Measurements from ENCODE around the gene NXNL1. TPM values are rescaled to one million over a fixed set of nuclear protein-coding genes. Genes with fewer than 3 reads are reported as not detected.

The NXNL1 gene
- total and polyA plus RNA-seq, 2 experiments from 2014 or later = not detected

DNA sequence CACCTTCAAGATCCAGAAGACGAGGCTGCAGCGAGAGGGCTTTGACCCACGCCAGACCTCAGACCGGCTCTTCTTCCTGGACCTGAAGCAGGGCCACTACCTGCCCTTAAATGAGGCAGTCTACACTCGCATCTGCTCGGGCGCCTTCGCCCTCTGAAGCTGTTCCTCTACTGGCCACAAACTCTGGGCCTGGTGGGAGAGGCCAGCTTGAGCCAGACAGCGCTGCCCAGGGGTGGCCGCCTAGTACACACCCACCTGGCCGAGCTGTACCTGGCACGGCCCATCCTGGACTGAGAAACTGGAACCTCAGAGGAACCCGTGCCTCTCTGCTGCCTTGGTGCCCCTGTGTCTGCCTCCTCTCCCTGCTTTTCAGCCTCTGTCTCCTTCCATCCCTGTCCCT, 43.7 kb upstream of the NXNL1 start:
- no peaks in the 10 kb centered on the region for H3F3A ChIP-seq (replicated peaks; ENCODE audit: low read depth)
- peaks cover 11% of the 10 kb centered on the region for H3K4me1 ChIP-seq (ENCODE audit: insufficient read depth)
- no peak for DNase-seq (ENCODE audit: low spot score)
- Mint-ChIP-seq H3K4me3 (no peak overlapping the region), H3K4me1 (peaks cover 9% of the 10 kb centered on the region), H3K27me3 (ENCODE audit: insufficient read depth, low read depth, poor library complexity) (peaks cover 9% of the 10 kb centered on the region), H3K27ac (no peak overlapping the region), H3K9me3 (no peaks in the 10 kb centered on the region), H3K36me3 (ENCODE audit: low read depth) (0 out of 3 replicates have a peak, but pooled peaks cover 3% of the 10 kb centered on the region)
- no peak overlapping the region for H3K27ac ChIP-seq (ENCODE audit: low read depth)
- H3K27me3 ChIP-seq (ENCODE audit: insufficient read depth) = no peaks in the 10 kb centered on the region
- H3K4me3 ChIP-seq = no peak overlapping the region
- H3K4me2 ChIP-seq = no peak overlapping the region
- peaks cover 5% of the 10 kb centered on the region; the same call in 1 of the 2 replicates for H3K79me2 ChIP-seq (replicated peaks; ENCODE audit: insufficient read depth)
- no peaks in the 10 kb centered on the region for H4K20me1 ChIP-seq (replicated peaks; ENCODE audit: insufficient read depth)
- H2AFZ ChIP-seq = no peak overlapping the region
- H3K36me3 ChIP-seq (ENCODE audit: insufficient read depth) = no peaks in the 10 kb centered on the region
- no peak for TF ChIP-seq STAT1 (IDR thresholded peaks at IDR 0.05; ENCODE audit: unreplicated experiment)
- no peak for ATAC-seq
- H3K9me2 ChIP-seq (ENCODE audit: insufficient read depth) = no peaks in the 10 kb centered on the region

DNA sequence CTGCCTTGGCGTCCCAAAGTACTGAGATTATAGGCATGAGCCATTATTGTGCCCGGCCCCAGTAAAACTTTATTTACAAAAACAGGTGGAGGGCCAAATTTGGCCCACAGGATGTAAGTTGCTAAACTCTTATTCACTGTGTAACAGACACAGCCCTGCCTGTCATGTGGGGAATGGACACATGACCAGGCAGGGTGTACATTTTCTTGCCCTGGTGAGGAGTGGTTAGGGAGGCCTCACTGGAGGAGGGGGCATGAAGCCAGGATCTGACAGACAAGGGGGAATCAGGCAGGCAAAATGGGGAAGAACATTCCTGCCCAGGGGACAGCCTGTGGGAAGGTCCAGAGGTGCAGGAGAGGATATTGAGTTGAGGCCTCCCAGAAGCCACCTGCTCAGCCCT, 43.3 kb upstream of the NXNL1 start:
- no peaks in the 10 kb centered on the region for H3K9me2 ChIP-seq (ENCODE audit: insufficient read depth)
- H3K27ac Mint-ChIP-seq = no peak overlapping the region; the same call in 1 of the 2 replicates
- 0 out of 2 replicates have a peak, but pooled peaks cover under 1% of the 10 kb centered on the region for H3K79me2 ChIP-seq (replicated peaks; ENCODE audit: insufficient read depth)
- no peaks in the 10 kb centered on the region for H3K27me3 ChIP-seq (ENCODE audit: insufficient read depth)
- peaks cover 9% of the 10 kb centered on the region for H3K27me3 Mint-ChIP-seq (ENCODE audit: insufficient read depth, low read depth, poor library complexity)
- no peak overlapping the region for H2AFZ ChIP-seq
- DNase-seq (ENCODE audit: low spot score) (no peak), ATAC-seq (no peak)
- H3K4me1 Mint-ChIP-seq = peaks cover 9% of the 10 kb centered on the region
- no peaks in the 10 kb centered on the region for H3F3A ChIP-seq (replicated peaks; ENCODE audit: low read depth)
- no peaks in the 10 kb centered on the region for H4K20me1 ChIP-seq (replicated peaks; ENCODE audit: insufficient read depth)
- 0 out of 3 replicates have a peak, but pooled peaks cover 3% of the 10 kb centered on the region for H3K36me3 Mint-ChIP-seq (ENCODE audit: low read depth)
- H3K27ac ChIP-seq (ENCODE audit: low read depth) = no peak overlapping the region
- no peak overlapping the region for H3K4me3 ChIP-seq
- H3K4me3 Mint-ChIP-seq = no peak overlapping the region
- peaks cover 13% of the 10 kb centered on the region for H3K4me1 ChIP-seq (ENCODE audit: insufficient read depth)
- H3K9me3 Mint-ChIP-seq = no peaks in the 10 kb centered on the region
- no peaks in the 10 kb centered on the region for H3K36me3 ChIP-seq (ENCODE audit: insufficient read depth)
- H3K4me2 ChIP-seq = no peak overlapping the region
- TF ChIP-seq, protein P1, sequence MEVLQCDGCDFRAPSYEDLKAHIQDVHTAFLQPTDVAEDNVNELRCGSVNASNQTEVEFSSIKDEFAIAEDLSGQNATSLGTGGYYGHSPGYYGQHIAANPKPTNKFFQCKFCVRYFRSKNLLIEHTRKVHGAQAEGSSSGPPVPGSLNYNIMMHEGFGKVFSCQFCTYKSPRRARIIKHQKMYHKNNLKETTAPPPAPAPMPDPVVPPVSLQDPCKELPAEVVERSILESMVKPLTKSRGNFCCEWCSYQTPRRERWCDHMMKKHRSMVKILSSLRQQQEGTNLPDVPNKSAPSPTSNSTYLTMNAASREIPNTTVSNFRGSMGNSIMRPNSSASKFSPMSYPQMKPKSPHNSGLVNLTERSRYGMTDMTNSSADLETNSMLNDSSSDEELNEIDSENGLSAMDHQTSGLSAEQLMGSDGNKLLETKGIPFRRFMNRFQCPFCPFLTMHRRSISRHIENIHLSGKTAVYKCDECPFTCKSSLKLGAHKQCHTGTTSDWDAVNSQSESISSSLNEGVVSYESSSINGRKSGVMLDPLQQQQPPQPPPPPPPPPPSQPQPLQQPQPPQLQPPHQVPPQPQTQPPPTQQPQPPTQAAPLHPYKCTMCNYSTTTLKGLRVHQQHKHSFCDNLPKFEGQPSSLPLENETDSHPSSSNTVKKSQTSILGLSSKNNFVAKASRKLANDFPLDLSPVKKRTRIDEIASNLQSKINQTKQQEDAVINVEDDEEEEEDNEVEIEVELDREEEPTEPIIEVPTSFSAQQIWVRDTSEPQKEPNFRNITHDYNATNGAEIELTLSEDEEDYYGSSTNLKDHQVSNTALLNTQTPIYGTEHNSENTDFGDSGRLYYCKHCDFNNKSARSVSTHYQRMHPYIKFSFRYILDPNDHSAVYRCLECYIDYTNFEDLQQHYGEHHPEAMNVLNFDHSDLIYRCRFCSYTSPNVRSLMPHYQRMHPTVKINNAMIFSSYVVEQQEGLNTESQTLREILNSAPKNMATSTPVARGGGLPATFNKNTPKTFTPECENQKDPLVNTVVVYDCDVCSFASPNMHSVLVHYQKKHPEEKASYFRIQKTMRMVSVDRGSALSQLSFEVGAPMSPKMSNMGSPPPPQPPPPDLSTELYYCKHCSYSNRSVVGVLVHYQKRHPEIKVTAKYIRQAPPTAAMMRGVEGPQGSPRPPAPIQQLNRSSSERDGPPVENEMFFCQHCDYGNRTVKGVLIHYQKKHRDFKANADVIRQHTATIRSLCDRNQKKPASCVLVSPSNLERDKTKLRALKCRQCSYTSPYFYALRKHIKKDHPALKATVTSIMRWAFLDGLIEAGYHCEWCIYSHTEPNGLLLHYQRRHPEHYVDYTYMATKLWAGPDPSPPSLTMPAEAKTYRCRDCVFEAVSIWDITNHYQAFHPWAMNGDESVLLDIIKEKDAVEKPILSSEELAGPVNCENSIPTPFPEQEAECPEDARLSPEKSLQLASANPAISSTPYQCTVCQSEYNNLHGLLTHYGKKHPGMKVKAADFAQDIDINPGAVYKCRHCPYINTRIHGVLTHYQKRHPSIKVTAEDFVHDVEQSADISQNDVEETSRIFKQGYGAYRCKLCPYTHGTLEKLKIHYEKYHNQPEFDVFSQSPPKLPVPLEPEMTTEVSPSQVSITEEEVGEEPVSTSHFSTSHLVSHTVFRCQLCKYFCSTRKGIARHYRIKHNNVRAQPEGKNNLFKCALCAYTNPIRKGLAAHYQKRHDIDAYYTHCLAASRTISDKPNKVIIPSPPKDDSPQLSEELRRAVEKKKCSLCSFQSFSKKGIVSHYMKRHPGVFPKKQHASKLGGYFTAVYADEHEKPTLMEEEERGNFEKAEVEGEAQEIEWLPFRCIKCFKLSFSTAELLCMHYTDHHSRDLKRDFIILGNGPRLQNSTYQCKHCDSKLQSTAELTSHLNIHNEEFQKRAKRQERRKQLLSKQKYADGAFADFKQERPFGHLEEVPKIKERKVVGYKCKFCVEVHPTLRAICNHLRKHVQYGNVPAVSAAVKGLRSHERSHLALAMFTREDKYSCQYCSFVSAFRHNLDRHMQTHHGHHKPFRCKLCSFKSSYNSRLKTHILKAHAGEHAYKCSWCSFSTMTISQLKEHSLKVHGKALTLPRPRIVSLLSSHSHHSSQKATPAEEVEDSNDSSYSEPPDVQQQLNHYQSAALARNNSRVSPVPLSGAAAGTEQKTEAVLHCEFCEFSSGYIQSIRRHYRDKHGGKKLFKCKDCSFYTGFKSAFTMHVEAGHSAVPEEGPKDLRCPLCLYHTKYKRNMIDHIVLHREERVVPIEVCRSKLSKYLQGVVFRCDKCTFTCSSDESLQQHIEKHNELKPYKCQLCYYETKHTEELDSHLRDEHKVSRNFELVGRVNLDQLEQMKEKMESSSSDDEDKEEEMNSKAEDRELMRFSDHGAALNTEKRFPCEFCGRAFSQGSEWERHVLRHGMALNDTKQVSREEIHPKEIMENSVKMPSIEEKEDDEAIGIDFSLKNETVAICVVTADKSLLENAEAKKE (CRISPR knock-in tag; IDR thresholded peaks at IDR 0.05) = no peak
- TF ChIP-seq ZNF114 (CRISPR knock-in tag; IDR thresholded peaks at IDR 0.05) (no peak), NANOG (IDR thresholded peaks at IDR 0.05; ENCODE audit: borderline replicate concordance) (no peak), CREB1 (CRISPR knock-in tag; IDR thresholded peaks at IDR 0.05; ENCODE audit: low read depth) (no peak), EZH2 (IDR thresholded peaks at IDR 0.05; ENCODE audit: low read depth, unreplicated experiment) (no peak)
- TF ChIP-seq, protein P2, sequence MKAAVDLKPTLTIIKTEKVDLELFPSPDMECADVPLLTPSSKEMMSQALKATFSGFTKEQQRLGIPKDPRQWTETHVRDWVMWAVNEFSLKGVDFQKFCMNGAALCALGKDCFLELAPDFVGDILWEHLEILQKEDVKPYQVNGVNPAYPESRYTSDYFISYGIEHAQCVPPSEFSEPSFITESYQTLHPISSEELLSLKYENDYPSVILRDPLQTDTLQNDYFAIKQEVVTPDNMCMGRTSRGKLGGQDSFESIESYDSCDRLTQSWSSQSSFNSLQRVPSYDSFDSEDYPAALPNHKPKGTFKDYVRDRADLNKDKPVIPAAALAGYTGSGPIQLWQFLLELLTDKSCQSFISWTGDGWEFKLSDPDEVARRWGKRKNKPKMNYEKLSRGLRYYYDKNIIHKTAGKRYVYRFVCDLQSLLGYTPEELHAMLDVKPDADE (IDR thresholded peaks at IDR 0.05) = no peak
- TF ChIP-seq, protein P3, sequence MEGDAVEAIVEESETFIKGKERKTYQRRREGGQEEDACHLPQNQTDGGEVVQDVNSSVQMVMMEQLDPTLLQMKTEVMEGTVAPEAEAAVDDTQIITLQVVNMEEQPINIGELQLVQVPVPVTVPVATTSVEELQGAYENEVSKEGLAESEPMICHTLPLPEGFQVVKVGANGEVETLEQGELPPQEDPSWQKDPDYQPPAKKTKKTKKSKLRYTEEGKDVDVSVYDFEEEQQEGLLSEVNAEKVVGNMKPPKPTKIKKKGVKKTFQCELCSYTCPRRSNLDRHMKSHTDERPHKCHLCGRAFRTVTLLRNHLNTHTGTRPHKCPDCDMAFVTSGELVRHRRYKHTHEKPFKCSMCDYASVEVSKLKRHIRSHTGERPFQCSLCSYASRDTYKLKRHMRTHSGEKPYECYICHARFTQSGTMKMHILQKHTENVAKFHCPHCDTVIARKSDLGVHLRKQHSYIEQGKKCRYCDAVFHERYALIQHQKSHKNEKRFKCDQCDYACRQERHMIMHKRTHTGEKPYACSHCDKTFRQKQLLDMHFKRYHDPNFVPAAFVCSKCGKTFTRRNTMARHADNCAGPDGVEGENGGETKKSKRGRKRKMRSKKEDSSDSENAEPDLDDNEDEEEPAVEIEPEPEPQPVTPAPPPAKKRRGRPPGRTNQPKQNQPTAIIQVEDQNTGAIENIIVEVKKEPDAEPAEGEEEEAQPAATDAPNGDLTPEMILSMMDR (conservative IDR thresholded peaks at IDR 0.05; ENCODE audit: low read depth in 2 of 2) = no peak
- TF ChIP-seq, protein P4, sequence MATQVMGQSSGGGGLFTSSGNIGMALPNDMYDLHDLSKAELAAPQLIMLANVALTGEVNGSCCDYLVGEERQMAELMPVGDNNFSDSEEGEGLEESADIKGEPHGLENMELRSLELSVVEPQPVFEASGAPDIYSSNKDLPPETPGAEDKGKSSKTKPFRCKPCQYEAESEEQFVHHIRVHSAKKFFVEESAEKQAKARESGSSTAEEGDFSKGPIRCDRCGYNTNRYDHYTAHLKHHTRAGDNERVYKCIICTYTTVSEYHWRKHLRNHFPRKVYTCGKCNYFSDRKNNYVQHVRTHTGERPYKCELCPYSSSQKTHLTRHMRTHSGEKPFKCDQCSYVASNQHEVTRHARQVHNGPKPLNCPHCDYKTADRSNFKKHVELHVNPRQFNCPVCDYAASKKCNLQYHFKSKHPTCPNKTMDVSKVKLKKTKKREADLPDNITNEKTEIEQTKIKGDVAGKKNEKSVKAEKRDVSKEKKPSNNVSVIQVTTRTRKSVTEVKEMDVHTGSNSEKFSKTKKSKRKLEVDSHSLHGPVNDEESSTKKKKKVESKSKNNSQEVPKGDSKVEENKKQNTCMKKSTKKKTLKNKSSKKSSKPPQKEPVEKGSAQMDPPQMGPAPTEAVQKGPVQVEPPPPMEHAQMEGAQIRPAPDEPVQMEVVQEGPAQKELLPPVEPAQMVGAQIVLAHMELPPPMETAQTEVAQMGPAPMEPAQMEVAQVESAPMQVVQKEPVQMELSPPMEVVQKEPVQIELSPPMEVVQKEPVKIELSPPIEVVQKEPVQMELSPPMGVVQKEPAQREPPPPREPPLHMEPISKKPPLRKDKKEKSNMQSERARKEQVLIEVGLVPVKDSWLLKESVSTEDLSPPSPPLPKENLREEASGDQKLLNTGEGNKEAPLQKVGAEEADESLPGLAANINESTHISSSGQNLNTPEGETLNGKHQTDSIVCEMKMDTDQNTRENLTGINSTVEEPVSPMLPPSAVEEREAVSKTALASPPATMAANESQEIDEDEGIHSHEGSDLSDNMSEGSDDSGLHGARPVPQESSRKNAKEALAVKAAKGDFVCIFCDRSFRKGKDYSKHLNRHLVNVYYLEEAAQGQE (IDR thresholded peaks at IDR 0.05; ENCODE audit: unreplicated experiment) = no peak
